Measurements from ENCODE around the gene LYST. TPM values are rescaled to one million over a fixed set of nuclear protein-coding genes. Genes with fewer than 3 reads are reported as not detected.

The LYST gene
- total and polyA plus RNA-seq, 10 of the 15 experiments (the other 5 are each of a cell fraction or from before 2014, with no cell fraction given): 3.3 to 28.1 (median 5.6) TPM

GRCh38 chr1:235876402-235876841, 9.7 kb upstream of the LYST start:
- Histone ChIP-seq H3K27me3 (replicated peaks in 1 of 2; ENCODE audit: control insufficient read depth in 2 of 2, insufficient read depth in 2 of 2, low read length in 1 of 2) (no peaks in the 10 kb centered on the region), H3K79me2 (ENCODE audit: control insufficient read depth, insufficient read depth, low read length) (peaks cover 34% of the 10 kb centered on the region), H3K4me3 (peak overlapping the region; percentile 30; the same call in 1 of the 2 replicates), H3K9me3 (replicated peaks; ENCODE audit: control insufficient read depth, insufficient read depth, low read length) (no peaks in the 10 kb centered on the region; the same call in 2 of the 3 replicates), H3K9ac (ENCODE audit: control insufficient read depth, insufficient read depth, low read length) (peak overlapping the region; percentile 12; the same call in 1 of the 2 replicates), H3K36me3 (ENCODE audit: control insufficient read depth in 2 of 2, insufficient read depth in 2 of 2, low read length in 1 of 2) (no peaks in the 10 kb centered on the region), H3K4me2 (ENCODE audit: control insufficient read depth, insufficient read depth) (peak overlapping the region; percentile 54), H3K4me1 (ENCODE audit: control insufficient read depth, insufficient read depth, low read length) (peaks cover 24% of the 10 kb centered on the region), H2AFZ (ENCODE audit: control insufficient read depth, low read depth, low read length) (peak overlapping the region; percentile 66), H4K20me1 (ENCODE audit: control insufficient read depth, insufficient read depth) (no peaks in the 10 kb centered on the region), H3K27ac (ENCODE audit: control insufficient read depth, insufficient read depth) (peak overlapping the region; percentile 58; the same call in 1 of the 2 replicates)
- ChIA-PET POLR2A (interaction anchor here (0.9 to 2.2 kb wide), 11 partner anchors 9 to 95 kb away, joined by 3 to 14 read pairs (median 4); partner anchors contain the start of gene LYST), CTCF (interaction anchor here (0.6 to 1.4 kb wide), 12 partner anchors 8 to 95 kb away, joined by 3 to 10 read pairs (median 4); partner anchors contain the start of gene LYST), SMC1A (ENCODE audit: uncharacterized antibody, unreplicated experiment) (interaction anchor here (0.7 to 3.8 kb wide), 25 partner anchors 8 to 372 kb away, joined by 3 to 21 read pairs (median 4); partner anchors contain the start of genes B3GALNT2 and LYST), RAD21 (ENCODE audit: unreplicated experiment) (interaction anchor here (0.7 to 2.8 kb wide), 14 partner anchors 8 to 95 kb away, joined by 3 to 15 read pairs (median 5); partner anchors contain the start of gene LYST)
- in situ Hi-C loops (cut with MboI) (no loop called here), intact Hi-C loops (cut with micrococcal nuclease; ENCODE audit: unreplicated experiment) (no loop called here)
- WGBS (ENCODE audit: insufficient coverage, insufficient replicate concordance, low lambda C conversion rate, missing lambda C conversion rate): 0% methylated on average over 2 of the region's 2 CpGs
- no peak for TF ChIP-seq TCF12 (IDR thresholded peaks at IDR 0.05; ENCODE audit: low read depth, low read length)
- peak; percentile 32; the same call in 1 of the 2 replicates for TF ChIP-seq JUNB (IDR thresholded peaks at IDR 0.05)
- peak; percentile 94 for TF ChIP-seq ATF7 (IDR thresholded peaks at IDR 0.05; ENCODE audit: low read depth)
- peak; percentile 54; the same call in 1 of the 2 replicates for TF ChIP-seq ZNF217 (IDR thresholded peaks at IDR 0.05)
- TF ChIP-seq PKNOX1 (IDR thresholded peaks at IDR 0.05): peak; percentile 49; the same call in 1 of the 2 replicates
- peak; percentile 73; the same call in 1 of the 2 replicates for TF ChIP-seq ZBTB40 (IDR thresholded peaks at IDR 0.05; ENCODE audit: borderline replicate concordance)
- DNase-seq (ENCODE audit: low read depth, low spot score) (no peak), FAIRE-seq (no peak), ATAC-seq (peak; percentile 34)
- no TSS peak for BruUV-seq (replicated peaks)
